ENCODE data around the gene ATG101.
"Not testable (repeated sequence)": the region's sequence is repeated elsewhere in the genome, so short reads cannot be mapped to it uniquely, and the experiment has no call there.

ATG101 gene

GRCh38 chr12:52091869-52092268 is 22.1 kb downstream of the ATG101 start:
- in situ Hi-C loops (cut with HindIII; ENCODE audit: low sequenced_read_pairs) = loop anchor here (5.0 kb wide), 4 partner anchors 45 to 125 kb away; no protein-coding TSS in a partner anchor

GRCh38 chr12:52093346-52093745 is 23.6 kb downstream of the ATG101 start:
- in situ Hi-C loops (cut with HindIII; ENCODE audit: low sequenced_read_pairs) = loop anchor here (5.0 kb wide), 4 partner anchors 44 to 126 kb away; no protein-coding TSS in a partner anchor

GRCh38 chr12:52096332-52097044 is 26.7 kb downstream of the ATG101 start:
- in situ Hi-C loops (cut with HindIII; ENCODE audit: low sequenced_read_pairs) = no loop called here

- in situ Hi-C loops (cut with HindIII; ENCODE audit: low sequenced_read_pairs) = no loop called here
Measured at GRCh38 chr12:52097045-52097666, 27.4 kb downstream of the ATG101 start.

- in situ Hi-C loops (cut with HindIII; ENCODE audit: low sequenced_read_pairs) = not testable (repeated sequence)
Measured at GRCh38 chr12:52104431-52105089, 34.8 kb downstream of the ATG101 start.

GRCh38 chr12:52116222-52117125 is 46.7 kb downstream of the ATG101 start:
- in situ Hi-C loops (cut with HindIII; ENCODE audit: low sequenced_read_pairs) = loop anchor here (5.0 kb wide), 2 partner anchors 34 to 94 kb away; no protein-coding TSS in a partner anchor

GRCh38 chr12:52117806-52118475 is 48.2 kb downstream of the ATG101 start:
- in situ Hi-C loops (cut with HindIII; ENCODE audit: low sequenced_read_pairs) = loop anchor here (5.0 kb wide), 2 partner anchors 36 to 96 kb away; no protein-coding TSS in a partner anchor

GRCh38 chr12:52119398-52120254 is 49.8 kb downstream of the ATG101 start:
- in situ Hi-C loops (cut with HindIII; ENCODE audit: low sequenced_read_pairs) = loop anchor here (5.0 kb wide), 2 partner anchors 37 to 97 kb away; no protein-coding TSS in a partner anchor

GRCh38 chr12:52120951-52121823 is 51.4 kb downstream of the ATG101 start:
- in situ Hi-C loops (cut with HindIII; ENCODE audit: low sequenced_read_pairs) = no loop called here

- in situ Hi-C loops (cut with HindIII; ENCODE audit: low sequenced_read_pairs) = no loop called here
Measured at GRCh38 chr12:52121824-52122539, 52.2 kb downstream of the ATG101 start.

GRCh38 chr12:52122540-52122871 is 52.7 kb downstream of the ATG101 start:
- in situ Hi-C loops (cut with HindIII; ENCODE audit: low sequenced_read_pairs) = no loop called here

- in situ Hi-C loops (cut with HindIII; ENCODE audit: low sequenced_read_pairs) = no loop called here
Measured at GRCh38 chr12:52122904-52123303, 53.1 kb downstream of the ATG101 start.

GRCh38 chr12:52123487-52124186 is 53.9 kb downstream of the ATG101 start:
- in situ Hi-C loops (cut with HindIII; ENCODE audit: low sequenced_read_pairs) = no loop called here

GRCh38 chr12:52125476-52125900 is 55.7 kb downstream of the ATG101 start:
- in situ Hi-C loops (cut with HindIII; ENCODE audit: low sequenced_read_pairs) = no loop called here

GRCh38 chr12:52126050-52126604 is 56.3 kb downstream of the ATG101 start:
- in situ Hi-C loops (cut with HindIII; ENCODE audit: low sequenced_read_pairs) = no loop called here
